NAMALWA (cell line): ENCODE results near the gene BNC2.
"Not testable (repeated sequence)": the region's sequence is repeated elsewhere in the genome, so short reads cannot be mapped to it uniquely, and the experiment has no call there.

Experiments
- DNase-seq: peaks from one replicate; pipeline ENCODE4 v3.0.0-alpha.2; 2015; ENCODE audit warnings: low spot score

Gene BNC2

GRCh38 chr9:16542290-16542689 is 328.2 kb downstream of the BNC2 start:
- no peak for DNase-seq

GRCh38 chr9:16540743-16541613 is 329.5 kb downstream of the BNC2 start:
- no peak for DNase-seq

GRCh38 chr9:16539626-16540025 is 330.8 kb downstream of the BNC2 start:
- not testable (repeated sequence) for DNase-seq

- DNase-seq, result no peak
Observed at GRCh38 chr9:16535555-16535954, 334.9 kb downstream of the BNC2 start.

- no peak for DNase-seq
Observed at GRCh38 chr9:16532681-16533450, 337.6 kb downstream of the BNC2 start.

GRCh38 chr9:16532272-16532671 is 338.2 kb downstream of the BNC2 start:
- no peak for DNase-seq

- DNase-seq, result no peak
Observed at GRCh38 chr9:16530669-16531642, 339.5 kb downstream of the BNC2 start.

GRCh38 chr9:16527573-16527972 is 342.9 kb downstream of the BNC2 start:
- DNase-seq, result no peak

GRCh38 chr9:16526380-16526779 is 344.1 kb downstream of the BNC2 start:
- no peak for DNase-seq

GRCh38 chr9:16524823-16525222 is 345.6 kb downstream of the BNC2 start:
- DNase-seq, result no peak

- no peak for DNase-seq
Observed at GRCh38 chr9:16524078-16524477, 346.4 kb downstream of the BNC2 start.

- no peak for DNase-seq
Observed at GRCh38 chr9:16521868-16522411, 348.5 kb downstream of the BNC2 start.

- DNase-seq, result no peak
Observed at GRCh38 chr9:16519001-16519400, 351.5 kb downstream of the BNC2 start.

- no peak for DNase-seq
Observed at GRCh38 chr9:16516891-16517290, 353.6 kb downstream of the BNC2 start.

- DNase-seq, result no peak
Observed at GRCh38 chr9:16515879-16516301, 354.6 kb downstream of the BNC2 start.

- DNase-seq, result no peak
Observed at GRCh38 chr9:16515207-16515606, 355.3 kb downstream of the BNC2 start.

GRCh38 chr9:16514131-16514530 is 356.3 kb downstream of the BNC2 start:
- DNase-seq, result no peak

GRCh38 chr9:16512281-16512680 is 358.2 kb downstream of the BNC2 start:
- DNase-seq, result no peak

GRCh38 chr9:16510482-16510881 is 360.0 kb downstream of the BNC2 start:
- DNase-seq, result no peak

- DNase-seq, result no peak
Observed at GRCh38 chr9:16509997-16510396, 360.5 kb downstream of the BNC2 start.

GRCh38 chr9:16505199-16505598 is 365.3 kb downstream of the BNC2 start:
- DNase-seq, result no peak

GRCh38 chr9:16501726-16502125 is 368.7 kb downstream of the BNC2 start:
- DNase-seq, result no peak
